ENCODE measurements around the gene BSND. TPM values are rescaled to one million over a fixed set of nuclear protein-coding genes. Genes with fewer than 3 reads are reported as not detected.

Gene BSND
- total RNA-seq, 1 donor from 2014 or later: not detected

DNA sequence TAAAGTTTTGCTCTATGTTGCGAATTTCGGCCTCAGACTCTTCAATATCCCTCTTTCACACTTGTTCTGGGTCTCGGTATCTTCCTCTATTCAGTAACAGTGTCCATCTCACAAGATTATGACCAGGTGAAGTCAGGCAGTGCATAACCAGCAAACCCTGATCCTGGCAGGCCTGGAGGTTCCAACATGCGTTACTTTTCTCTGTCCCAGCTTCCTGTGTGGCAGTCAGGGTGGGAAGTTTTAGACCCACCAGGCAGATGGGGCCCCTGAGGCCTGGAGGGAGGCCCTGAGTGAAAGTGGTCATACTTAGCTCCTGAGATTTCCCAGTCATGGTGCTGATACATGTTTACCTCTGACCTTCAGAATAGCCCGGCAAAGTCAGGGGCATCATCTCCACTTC is 13.2 kb upstream of the BSND start:
- DNase-seq (ENCODE audit: low spot score): no peak
- H3K9me3 Mint-ChIP-seq (ENCODE audit: low read depth): no peaks in the 10 kb centered on the region
- H3K27ac Mint-ChIP-seq (ENCODE audit: unreplicated experiment): no peak overlapping the region
- H3K4me1 Mint-ChIP-seq (ENCODE audit: low read depth): peaks cover 14% of the 10 kb centered on the region
- TF ChIP-seq, protein P1, sequence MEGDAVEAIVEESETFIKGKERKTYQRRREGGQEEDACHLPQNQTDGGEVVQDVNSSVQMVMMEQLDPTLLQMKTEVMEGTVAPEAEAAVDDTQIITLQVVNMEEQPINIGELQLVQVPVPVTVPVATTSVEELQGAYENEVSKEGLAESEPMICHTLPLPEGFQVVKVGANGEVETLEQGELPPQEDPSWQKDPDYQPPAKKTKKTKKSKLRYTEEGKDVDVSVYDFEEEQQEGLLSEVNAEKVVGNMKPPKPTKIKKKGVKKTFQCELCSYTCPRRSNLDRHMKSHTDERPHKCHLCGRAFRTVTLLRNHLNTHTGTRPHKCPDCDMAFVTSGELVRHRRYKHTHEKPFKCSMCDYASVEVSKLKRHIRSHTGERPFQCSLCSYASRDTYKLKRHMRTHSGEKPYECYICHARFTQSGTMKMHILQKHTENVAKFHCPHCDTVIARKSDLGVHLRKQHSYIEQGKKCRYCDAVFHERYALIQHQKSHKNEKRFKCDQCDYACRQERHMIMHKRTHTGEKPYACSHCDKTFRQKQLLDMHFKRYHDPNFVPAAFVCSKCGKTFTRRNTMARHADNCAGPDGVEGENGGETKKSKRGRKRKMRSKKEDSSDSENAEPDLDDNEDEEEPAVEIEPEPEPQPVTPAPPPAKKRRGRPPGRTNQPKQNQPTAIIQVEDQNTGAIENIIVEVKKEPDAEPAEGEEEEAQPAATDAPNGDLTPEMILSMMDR (IDR thresholded peaks at IDR 0.05): no peak
- no peaks in the 10 kb centered on the region for H3K36me3 Mint-ChIP-seq (ENCODE audit: low read depth)
- H3K27me3 Mint-ChIP-seq (ENCODE audit: low read depth): peaks cover 20% of the 10 kb centered on the region
- H3K4me3 Mint-ChIP-seq (ENCODE audit: unreplicated experiment): no peak overlapping the region

DNA sequence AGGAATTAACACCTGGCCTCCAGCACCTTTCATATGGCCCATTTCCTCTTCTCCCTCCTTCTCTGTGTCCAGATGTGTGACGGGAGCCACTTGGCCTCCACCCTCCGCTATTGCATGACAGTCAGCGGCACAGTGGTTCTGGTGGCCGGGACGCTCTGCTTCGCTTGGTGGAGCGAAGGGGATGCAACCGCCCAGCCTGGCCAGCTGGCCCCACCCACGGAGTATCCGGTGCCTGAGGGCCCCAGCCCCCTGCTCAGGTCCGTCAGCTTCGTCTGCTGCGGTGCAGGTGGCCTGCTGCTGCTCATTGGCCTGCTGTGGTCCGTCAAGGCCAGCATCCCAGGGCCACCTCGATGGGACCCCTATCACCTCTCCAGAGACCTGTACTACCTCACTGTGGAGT is 12.7 kb upstream of the BSND start:
- DNase-seq (ENCODE audit: low spot score): no peak
- TF ChIP-seq, protein P1 (IDR thresholded peaks at IDR 0.05): no peak
- H3K27me3 Mint-ChIP-seq (ENCODE audit: low read depth): peaks cover 18% of the 10 kb centered on the region
- H3K27ac Mint-ChIP-seq (ENCODE audit: unreplicated experiment): no peak overlapping the region
- H3K4me1 Mint-ChIP-seq (ENCODE audit: low read depth): peaks cover 13% of the 10 kb centered on the region
- H3K4me3 Mint-ChIP-seq (ENCODE audit: unreplicated experiment): no peak overlapping the region
- H3K36me3 Mint-ChIP-seq (ENCODE audit: low read depth): no peaks in the 10 kb centered on the region
- no peaks in the 10 kb centered on the region for H3K9me3 Mint-ChIP-seq (ENCODE audit: low read depth)

DNA sequence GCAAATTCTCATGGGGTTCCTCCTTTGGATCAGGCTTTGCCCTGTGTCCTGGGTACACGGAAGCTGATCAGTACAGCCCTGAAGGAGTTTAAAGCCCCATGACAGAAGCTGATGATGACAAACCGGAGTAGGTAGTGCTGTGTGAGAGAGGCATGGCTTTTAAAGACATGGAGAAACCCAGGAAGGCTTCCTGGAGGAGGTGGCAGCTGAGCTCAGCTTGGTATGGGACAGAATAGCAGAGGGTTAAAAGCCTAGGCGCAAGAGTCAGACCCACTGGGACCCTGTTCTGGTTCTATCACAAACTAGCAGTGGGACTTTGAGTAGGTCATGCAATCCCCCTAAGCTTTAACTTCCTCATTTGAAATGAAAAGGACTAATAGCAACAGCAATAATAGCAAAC is 12.2 kb upstream of the BSND start:
- peaks cover 13% of the 10 kb centered on the region for H3K27me3 Mint-ChIP-seq (ENCODE audit: low read depth)
- no peak overlapping the region for H3K4me3 Mint-ChIP-seq (ENCODE audit: unreplicated experiment)
- H3K4me1 Mint-ChIP-seq (ENCODE audit: low read depth): peaks cover 11% of the 10 kb centered on the region
- H3K27ac Mint-ChIP-seq (ENCODE audit: unreplicated experiment): no peak overlapping the region
- DNase-seq (ENCODE audit: low spot score): no peak
- no peaks in the 10 kb centered on the region for H3K9me3 Mint-ChIP-seq (ENCODE audit: low read depth)
- TF ChIP-seq, protein P1 (IDR thresholded peaks at IDR 0.05): no peak
- H3K36me3 Mint-ChIP-seq (ENCODE audit: low read depth): no peaks in the 10 kb centered on the region

- Mint-ChIP-seq H3K9me3 (ENCODE audit: low read depth) (no peaks in the 10 kb centered on the region), H3K4me1 (ENCODE audit: low read depth) (peaks cover 11% of the 10 kb centered on the region), H3K36me3 (ENCODE audit: low read depth) (no peaks in the 10 kb centered on the region), H3K4me3 (ENCODE audit: unreplicated experiment) (no peak overlapping the region), H3K27ac (ENCODE audit: unreplicated experiment) (no peak overlapping the region), H3K27me3 (ENCODE audit: low read depth) (peaks cover 7% of the 10 kb centered on the region)
- TF ChIP-seq, protein P1 (IDR thresholded peaks at IDR 0.05): no peak
- no peak for DNase-seq (ENCODE audit: low spot score)
Observed at GRCh38 chr1:54987427-54987826, 11.3 kb upstream of the BSND start.

- no peaks in the 10 kb centered on the region for H3K36me3 Mint-ChIP-seq (ENCODE audit: low read depth)
- H3K4me1 Mint-ChIP-seq (ENCODE audit: low read depth): peaks cover 11% of the 10 kb centered on the region
- no peak overlapping the region for H3K4me3 Mint-ChIP-seq (ENCODE audit: unreplicated experiment)
- no peaks in the 10 kb centered on the region for H3K9me3 Mint-ChIP-seq (ENCODE audit: low read depth)
- no peak for DNase-seq (ENCODE audit: low spot score)
- TF ChIP-seq, protein P1 (IDR thresholded peaks at IDR 0.05): no peak
- peaks cover 5% of the 10 kb centered on the region for H3K27me3 Mint-ChIP-seq (ENCODE audit: low read depth)
- H3K27ac Mint-ChIP-seq (ENCODE audit: unreplicated experiment): no peak overlapping the region
Observed at GRCh38 chr1:54987919-54988705, 10.6 kb upstream of the BSND start.

Data from chondrocyte (in vitro differentiated cells).